Duodenal mucosa (tissue), 2 donors: Measurements from ENCODE around the gene PDCD4.
A peak's percentile ranks its signal among the peaks of the same experiment; 100 is the strongest.

Experiments
- H3K27ac ChIP-seq: one replicate; pipeline ENCODE4 v1.7.0; 2013; ENCODE audit warnings: low read depth, low read length
- H3K27me3 ChIP-seq, 2 donors: one replicate each; pipeline ENCODE4 v1.7.0; 2013; ENCODE audit warnings: low read length in 2 of 2, control low read depth in 1 of 2; ENCODE audit not compliant: insufficient read depth in 2 of 2, control insufficient read depth in 1 of 2
- H3K36me3 ChIP-seq, 2 donors: one replicate each; pipeline ENCODE4 v1.7.0; 2013; ENCODE audit warnings: low read length in 2 of 2, control low read depth in 1 of 2; ENCODE audit not compliant: insufficient read depth in 2 of 2, control insufficient read depth in 1 of 2
- H3K4me1 ChIP-seq, 2 donors: one replicate each; pipeline ENCODE4 v1.7.0; 2013; ENCODE audit warnings: low read length in 2 of 2, control low read depth in 1 of 2; ENCODE audit not compliant: insufficient read depth in 2 of 2, control insufficient read depth in 1 of 2
- H3K4me3 ChIP-seq, 2 donors: one replicate each; pipeline ENCODE4 v1.7.0; 2013; ENCODE audit warnings: low read length in 2 of 2, low read depth in 1 of 2
- H3K9ac ChIP-seq, 2 donors: one replicate each; pipeline ENCODE4 v1.7.0; 2013; ENCODE audit warnings: low read length in 2 of 2, low read depth in 1 of 2
- H3K9me3 ChIP-seq, 2 donors: one replicate each; pipeline ENCODE4 v1.7.0; 2013; ENCODE audit warnings: low read length in 2 of 2, control low read depth in 1 of 2; ENCODE audit not compliant: control insufficient read depth in 1 of 2

Gene PDCD4

DNA sequence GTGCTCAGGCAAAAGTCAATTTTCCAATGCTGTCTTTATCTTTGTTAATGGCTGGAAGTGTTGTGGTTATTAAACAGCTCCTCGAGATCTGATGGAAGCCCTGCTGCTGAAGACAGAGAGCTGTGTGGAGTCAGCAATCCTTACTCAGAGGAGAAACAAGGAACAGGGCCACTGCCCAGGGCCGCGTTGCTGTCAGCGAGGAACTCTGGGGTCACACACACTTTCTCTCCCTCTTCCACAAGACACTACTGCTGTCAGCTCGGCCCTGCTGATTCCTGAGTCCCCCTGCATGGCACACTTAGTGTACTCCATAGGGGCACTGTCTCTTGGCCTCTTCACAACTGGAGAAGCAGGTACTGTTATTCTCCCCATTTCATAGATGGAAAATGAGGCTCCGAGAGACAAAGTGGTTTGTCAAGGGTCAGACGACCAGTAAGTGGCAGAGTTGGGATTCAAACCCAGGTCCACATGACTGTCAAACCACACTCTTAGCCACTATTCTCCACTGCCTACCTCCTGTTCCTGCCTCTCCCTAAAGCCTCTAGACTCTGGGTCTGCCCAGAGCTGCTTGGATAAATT, 29.3 kb upstream of the PDCD4 start:
- Histone ChIP-seq H3K27ac (peak overlapping the region; percentile 47), H3K4me1 (peaks cover 77 to 85% of the 10 kb centered on the region in 2 donors), H3K4me3 (no peak overlapping the region), H3K9ac (peak overlapping the region; percentile 4 to 39), H3K36me3 (no peaks in the 10 kb centered on the region), H3K9me3 (no peaks in the 10 kb centered on the region), H3K27me3 (no peaks in the 10 kb centered on the region)

DNA sequence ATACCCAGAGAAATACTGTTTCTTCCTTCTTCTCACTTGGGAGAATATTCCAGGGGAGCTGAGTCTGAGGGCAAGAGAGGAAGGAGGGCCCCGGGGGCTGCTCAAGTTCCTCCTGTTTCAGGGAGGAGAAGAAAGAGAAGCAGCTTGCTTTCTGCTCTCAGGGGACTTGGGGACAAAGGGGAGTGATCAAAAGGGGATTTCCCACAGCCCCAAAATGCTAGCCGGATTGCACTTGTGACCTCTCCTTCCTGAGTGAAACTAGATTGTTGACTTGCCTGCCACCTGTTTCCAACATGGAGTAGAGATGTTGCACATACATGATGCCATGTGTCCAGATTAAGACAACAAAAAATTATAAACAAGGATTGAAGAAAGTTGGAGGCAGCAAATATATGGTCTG, 28.7 kb upstream of the PDCD4 start:
- Histone ChIP-seq H3K9me3 (no peaks in the 10 kb centered on the region), H3K4me1 (peaks cover 75 to 82% of the 10 kb centered on the region in 2 donors), H3K9ac (peak overlapping the region; percentile 4 to 39), H3K27me3 (no peaks in the 10 kb centered on the region), H3K4me3 (no peak overlapping the region), H3K36me3 (no peaks in the 10 kb centered on the region), H3K27ac (peak overlapping the region; percentile 47)

DNA sequence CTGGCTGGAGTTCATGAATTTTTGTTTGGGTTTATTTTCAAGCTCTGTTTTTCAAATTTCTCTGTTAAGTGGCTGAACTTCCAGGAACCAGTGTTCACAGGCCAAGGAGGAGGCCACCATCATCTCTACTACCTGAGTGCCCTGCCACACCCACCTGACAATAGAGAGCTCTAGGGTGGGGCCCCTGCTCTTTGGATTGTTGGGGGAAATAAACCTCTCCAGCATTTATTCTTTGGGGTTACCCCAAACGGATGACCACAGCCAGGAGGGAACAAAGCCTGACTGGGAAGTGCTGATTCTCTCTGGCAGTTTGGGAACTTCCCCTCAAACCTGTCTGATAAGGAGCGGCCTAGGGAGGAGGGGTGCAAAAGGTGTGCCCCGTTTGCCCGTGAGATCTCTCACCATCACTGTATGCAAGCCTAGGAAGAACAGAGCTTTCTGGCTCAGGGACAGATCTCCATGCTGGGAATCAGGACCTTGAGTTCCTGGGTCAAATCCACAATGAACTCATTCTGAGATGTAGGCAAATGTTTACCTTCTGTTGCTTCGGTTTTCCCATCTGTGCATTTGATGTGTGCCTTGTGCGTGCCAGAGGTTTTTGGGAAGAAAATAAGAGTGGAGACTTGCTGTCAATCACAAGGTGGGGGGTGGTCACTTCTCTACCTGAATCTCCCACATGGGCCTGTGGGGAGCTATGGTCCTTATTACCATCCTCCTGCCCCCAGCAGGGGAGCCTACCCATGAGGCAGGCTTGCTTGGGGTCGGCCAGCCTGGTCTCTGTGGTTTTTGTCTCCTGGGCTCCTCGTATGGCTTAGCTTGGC, 27.7 kb upstream of the PDCD4 start:
- peaks cover 72 to 73% of the 10 kb centered on the region in 2 donors for H3K4me1 ChIP-seq
- peak overlapping the region; percentile 59 for H3K27ac ChIP-seq
- H3K27me3 ChIP-seq = no peaks in the 10 kb centered on the region
- peak overlapping the region; percentile 4 to 40 for H3K9ac ChIP-seq
- no peaks in the 10 kb centered on the region for H3K9me3 ChIP-seq
- peak overlapping the region; percentile 6 to 14 for H3K4me3 ChIP-seq
- no peaks in the 10 kb centered on the region for H3K36me3 ChIP-seq

DNA sequence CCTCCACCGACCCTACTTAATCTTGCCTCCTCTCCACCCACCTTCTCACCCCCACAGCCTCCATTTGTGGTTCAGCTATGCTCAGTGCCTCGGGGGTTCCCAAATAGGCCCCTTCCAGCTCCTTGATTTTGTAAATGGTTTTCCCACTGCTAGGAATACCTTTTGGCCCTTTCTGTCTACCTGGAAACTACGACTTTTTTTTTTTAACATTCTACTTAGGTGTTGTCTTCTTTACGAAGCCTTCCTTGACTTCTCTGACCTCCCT, 27.2 kb upstream of the PDCD4 start:
- peaks cover 70 to 71% of the 10 kb centered on the region in 2 donors for H3K4me1 ChIP-seq
- H3K27ac ChIP-seq = peak overlapping the region; percentile 59
- H3K27me3 ChIP-seq = no peaks in the 10 kb centered on the region
- peak overlapping the region; percentile 4 to 40 for H3K9ac ChIP-seq
- no peaks in the 10 kb centered on the region for H3K9me3 ChIP-seq
- no peaks in the 10 kb centered on the region for H3K36me3 ChIP-seq
- peak overlapping the region in 1 of 2 donors; percentile 14 for H3K4me3 ChIP-seq

DNA sequence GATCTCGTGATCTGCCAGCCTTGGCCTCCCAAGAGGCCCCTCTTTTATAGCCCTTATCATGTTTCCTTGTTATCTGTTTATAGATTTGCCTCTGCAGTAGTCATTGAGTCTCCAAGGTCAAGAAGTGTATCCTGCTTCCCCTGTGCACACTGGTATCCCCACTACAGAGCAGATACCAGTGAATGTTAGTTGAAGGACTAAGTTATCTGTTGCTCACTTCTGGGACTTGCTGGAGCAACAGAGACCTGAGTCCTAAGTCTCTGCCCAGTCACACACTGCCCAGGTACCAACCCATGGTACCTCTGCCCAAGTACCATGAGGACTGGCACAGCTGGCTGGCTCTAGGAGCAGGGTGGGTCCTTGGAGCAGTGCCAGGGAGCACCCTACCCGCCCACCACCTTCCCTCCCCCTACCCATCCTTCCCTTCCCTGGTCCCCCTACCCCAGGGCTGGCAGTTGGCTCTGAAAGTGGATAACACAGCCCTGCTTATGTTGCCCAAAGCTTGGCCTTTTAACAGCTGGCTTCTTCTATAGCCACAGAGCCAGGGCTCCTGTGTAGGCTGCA, 26.5 kb upstream of the PDCD4 start:
- peaks cover 68 to 71% of the 10 kb centered on the region in 2 donors for H3K4me1 ChIP-seq
- no peak overlapping the region for H3K4me3 ChIP-seq
- H3K27ac ChIP-seq = peak overlapping the region; percentile 92
- peak overlapping the region; percentile 54 to 70 for H3K9ac ChIP-seq
- H3K27me3 ChIP-seq = no peaks in the 10 kb centered on the region
- H3K9me3 ChIP-seq = no peaks in the 10 kb centered on the region
- H3K36me3 ChIP-seq = no peaks in the 10 kb centered on the region

DNA sequence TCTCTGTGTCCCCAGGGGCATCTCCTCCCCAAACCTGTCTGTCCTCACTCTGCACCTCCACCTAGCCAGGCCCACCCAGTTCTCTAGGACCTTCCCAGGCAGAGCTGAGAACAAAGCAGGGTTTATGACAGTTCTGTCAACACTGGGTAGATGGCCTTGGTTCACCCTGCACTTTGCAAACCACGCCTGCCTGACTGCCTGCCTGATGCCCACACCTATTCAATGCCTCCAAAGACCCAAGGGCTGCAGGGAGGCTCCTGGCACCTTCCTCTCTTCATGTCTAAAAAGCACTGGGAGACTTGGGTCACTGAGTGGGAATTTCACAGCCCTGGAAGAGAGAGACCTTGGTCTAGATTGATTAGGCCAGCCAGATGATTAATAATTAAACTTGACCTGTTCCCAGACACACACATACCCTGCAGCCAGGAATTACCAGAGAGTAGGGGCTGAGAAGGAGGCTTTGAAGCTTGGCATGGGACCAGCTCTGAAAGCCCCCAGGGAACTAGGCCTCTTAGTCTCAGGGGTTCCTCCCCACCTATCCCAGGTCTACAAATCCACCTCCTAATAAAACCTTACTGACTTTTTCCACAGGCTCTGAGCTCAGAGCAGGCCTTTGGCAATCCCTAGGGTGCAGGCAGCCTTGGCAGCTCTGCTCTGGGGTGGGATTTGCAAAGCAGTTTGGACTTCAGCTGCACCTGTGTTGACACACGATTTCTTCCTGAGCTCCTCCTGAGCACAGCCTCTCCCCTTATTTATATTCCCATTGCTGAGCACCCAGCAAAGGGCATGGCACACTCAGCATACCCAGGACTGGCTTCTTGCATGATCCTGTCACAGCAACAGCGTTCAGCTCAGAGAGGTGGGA, 25.7 kb upstream of the PDCD4 start:
- no peaks in the 10 kb centered on the region for H3K9me3 ChIP-seq
- H3K27me3 ChIP-seq = no peaks in the 10 kb centered on the region
- no peaks in the 10 kb centered on the region for H3K36me3 ChIP-seq
- peaks cover 62 to 70% of the 10 kb centered on the region in 2 donors for H3K4me1 ChIP-seq
- peak overlapping the region; percentile 92 for H3K27ac ChIP-seq
- no peak overlapping the region for H3K4me3 ChIP-seq
- peak overlapping the region; percentile 54 to 70 for H3K9ac ChIP-seq

DNA sequence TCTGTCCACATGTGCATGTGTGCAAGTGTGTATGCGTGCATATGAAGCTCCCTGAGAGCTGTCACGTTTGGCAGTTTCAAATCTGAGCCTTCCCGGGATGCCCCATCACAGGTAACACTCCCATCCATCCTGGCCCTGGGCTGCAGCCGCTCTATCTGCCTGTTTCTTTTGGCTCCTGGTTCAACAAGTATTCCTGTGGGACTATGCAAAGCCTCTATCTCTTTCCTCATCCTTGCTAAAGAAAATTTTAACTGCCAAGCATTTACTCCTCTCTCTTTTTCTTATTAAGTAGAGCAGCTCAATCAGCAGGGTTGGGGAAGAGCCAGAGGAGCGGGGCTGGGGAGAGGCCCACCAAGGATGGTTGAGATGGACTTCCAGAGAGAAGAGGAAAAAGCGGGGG, 24.4 kb upstream of the PDCD4 start:
- H3K27me3 ChIP-seq = no peaks in the 10 kb centered on the region
- H3K27ac ChIP-seq = peak overlapping the region; percentile 86
- H3K9me3 ChIP-seq = no peaks in the 10 kb centered on the region
- H3K4me1 ChIP-seq = peaks cover 56 to 67% of the 10 kb centered on the region in 2 donors
- no peaks in the 10 kb centered on the region for H3K36me3 ChIP-seq
- no peak overlapping the region for H3K4me3 ChIP-seq
- H3K9ac ChIP-seq = peak overlapping the region; percentile 52 to 70

DNA sequence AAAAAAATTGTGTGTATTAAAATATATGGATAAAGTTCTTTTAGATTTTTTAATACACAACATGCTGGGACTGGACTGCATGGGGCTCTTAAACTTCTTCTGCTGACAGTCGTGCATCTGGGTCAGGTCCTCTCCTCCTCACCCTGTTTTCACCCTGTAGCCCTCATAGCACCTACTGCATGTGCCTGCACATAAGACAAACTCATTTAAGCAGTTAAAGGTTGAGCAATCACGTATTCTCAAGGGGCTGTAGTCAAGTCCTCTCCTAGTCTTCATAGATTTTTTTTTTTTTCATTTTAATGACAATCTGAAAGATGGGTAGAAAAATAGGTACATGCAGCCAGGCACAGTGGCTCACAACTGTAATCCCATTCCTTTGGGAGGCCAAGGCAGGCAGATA, 23.6 kb upstream of the PDCD4 start:
- H3K4me3 ChIP-seq = no peak overlapping the region
- no peak overlapping the region for H3K27ac ChIP-seq
- H3K4me1 ChIP-seq = peaks cover 56 to 67% of the 10 kb centered on the region in 2 donors
- H3K9ac ChIP-seq = no peak overlapping the region
- H3K9me3 ChIP-seq = no peaks in the 10 kb centered on the region
- no peaks in the 10 kb centered on the region for H3K27me3 ChIP-seq
- H3K36me3 ChIP-seq = no peaks in the 10 kb centered on the region

DNA sequence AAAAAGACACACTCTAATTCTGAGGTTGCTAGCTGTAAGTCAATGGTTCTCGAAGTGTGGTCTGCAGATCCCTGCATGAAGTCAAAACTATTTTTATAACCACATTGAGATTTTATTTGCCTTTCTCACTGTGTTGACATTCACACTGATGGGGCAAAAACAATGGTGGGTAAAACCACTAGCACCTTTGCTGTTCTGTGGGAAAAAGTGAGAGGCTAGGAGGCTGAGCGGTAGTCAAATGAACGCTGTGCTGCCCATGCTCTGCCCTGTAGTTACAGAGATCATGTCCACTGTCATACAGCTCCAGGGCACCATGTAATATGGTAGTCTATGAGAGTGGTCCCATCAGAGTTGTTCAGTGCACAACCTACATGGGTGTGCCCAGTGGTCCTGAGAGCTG, 21.6 kb upstream of the PDCD4 start:
- Histone ChIP-seq H3K27me3 (no peaks in the 10 kb centered on the region), H3K9ac (no peak overlapping the region), H3K27ac (no peak overlapping the region), H3K36me3 (no peaks in the 10 kb centered on the region), H3K4me1 (peaks cover 54 to 68% of the 10 kb centered on the region in 2 donors), H3K9me3 (no peaks in the 10 kb centered on the region), H3K4me3 (no peak overlapping the region)
